GM19455 (cell line): ENCODE results near the gene DCUN1D2.
A peak's percentile ranks its signal among the peaks of the same experiment; 100 is the strongest.
"Not testable (repeated sequence)": the region's sequence is repeated elsewhere in the genome, so short reads cannot be mapped to it uniquely, and the experiment has no call there.

Experiments
- ATAC-seq: cut with Tn5 transposase; IDR thresholded peaks from one replicate; pipeline ENCODE4 v1.9.1; 2021; ENCODE audit not compliant: unreplicated experiment

The DCUN1D2 gene

GRCh38 chr13:113491982-113492381 lies 1.5 kb upstream of the DCUN1D2 start:
- no peak for ATAC-seq

- ATAC-seq = no peak
Measured at GRCh38 chr13:113491418-113491883, 940 bp upstream of the DCUN1D2 start.

DNA sequence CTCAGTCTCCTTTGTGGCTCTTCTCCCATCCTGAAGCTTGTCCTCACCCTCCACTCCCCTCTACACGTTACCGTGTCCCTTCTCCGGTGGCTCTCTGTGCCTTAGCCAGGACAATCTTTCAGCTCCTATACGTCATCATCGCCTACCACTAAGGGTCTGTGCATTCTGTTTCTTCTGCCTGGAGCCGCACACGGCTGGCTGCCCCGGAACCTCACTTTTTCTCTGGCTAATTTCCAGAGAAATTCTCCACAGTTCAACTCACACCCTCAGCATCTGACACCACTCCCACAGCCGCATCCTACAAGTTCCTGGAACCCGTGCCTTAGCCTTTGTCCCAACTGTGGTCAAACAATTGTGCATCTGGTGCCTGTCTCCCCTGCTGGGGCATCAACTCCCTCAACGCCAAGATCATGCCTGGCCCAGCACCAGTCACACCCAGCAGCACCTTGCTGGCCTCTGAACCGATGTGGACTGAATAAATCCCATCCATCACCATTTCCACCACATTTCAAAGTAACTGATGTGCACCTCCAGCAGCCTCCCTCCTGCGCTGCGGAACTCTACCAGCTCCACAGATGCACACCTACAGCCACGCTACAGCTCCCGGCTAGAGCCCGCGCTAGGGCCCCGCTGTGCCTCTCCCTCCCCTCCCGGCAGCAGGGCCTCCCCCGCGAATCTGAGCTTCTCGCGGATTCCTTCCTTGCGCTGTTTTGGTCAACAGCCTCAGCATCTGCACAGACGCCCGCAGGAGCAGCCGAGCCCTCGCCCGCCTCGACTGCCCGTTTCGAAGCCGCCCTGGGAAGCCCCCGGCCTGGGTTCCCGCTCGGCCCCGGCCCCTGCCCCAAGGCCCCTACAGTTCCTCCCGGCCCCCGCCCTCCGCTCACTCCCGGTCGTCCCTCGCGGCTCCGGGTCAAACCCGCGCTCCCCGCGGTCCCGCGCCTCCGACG lies 689 bp downstream of the DCUN1D2 start:
- peak; percentile 34 for ATAC-seq

- ATAC-seq = no peak
Measured at GRCh38 chr13:113489171-113489548, 1.4 kb downstream of the DCUN1D2 start.

DNA sequence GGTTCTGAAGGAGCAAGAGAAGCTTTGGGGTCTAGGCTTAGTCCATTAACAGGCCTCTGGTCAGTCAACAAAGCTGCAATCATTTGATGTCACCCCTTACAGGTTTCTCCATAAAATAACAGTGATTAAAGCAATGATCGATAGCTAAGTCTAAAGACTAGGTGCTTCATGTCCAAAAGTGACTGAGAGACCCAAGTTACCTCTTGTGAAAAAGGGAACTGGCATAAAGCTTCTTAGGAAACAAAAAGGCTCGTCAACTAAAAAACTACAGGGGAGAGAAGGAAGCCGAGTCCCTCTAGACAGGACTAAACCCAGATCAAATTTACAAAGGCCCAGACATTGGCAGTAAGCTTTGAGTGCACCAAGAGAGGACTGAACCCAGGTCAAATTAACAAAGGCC lies 2.2 kb downstream of the DCUN1D2 start:
- ATAC-seq = no peak

DNA sequence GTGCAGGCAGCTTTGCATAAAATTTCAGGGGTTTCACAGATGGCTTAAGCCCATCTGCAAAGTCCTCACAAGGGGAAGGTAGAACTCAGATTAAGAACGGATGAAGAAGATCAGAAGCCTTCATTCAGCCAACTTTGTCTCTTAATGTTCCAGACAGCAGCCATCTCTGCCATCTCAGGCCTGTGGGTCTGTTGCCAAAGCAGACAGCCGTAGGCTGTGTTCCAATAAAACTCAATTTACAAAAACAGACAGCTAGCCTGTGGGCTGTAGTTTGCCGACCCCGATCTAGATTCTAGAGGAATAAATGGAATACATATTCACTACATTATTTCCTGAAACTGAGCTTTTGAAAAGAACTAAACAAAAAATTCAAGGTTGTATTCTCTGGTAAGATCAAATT lies 3.8 kb downstream of the DCUN1D2 start:
- no peak for ATAC-seq

DNA sequence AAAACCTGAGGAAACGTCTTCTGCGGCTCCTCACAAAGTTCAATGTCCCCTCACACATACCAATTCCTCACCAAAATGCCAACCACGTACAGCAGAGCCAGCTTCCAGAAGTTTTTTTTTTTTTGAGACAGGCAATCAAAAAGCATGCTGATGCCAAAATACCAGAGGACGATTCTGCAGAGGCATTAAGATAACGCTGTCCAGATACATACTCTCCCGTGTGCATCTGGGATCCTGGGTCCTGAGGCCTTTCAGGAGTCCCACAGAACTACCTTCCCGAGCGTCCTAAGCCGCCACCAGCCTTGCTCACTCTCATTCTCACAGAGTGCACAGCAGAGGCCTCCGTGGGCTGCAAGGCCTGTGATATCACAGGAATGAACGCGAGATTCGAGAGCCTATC lies 5.0 kb downstream of the DCUN1D2 start:
- no peak for ATAC-seq

DNA sequence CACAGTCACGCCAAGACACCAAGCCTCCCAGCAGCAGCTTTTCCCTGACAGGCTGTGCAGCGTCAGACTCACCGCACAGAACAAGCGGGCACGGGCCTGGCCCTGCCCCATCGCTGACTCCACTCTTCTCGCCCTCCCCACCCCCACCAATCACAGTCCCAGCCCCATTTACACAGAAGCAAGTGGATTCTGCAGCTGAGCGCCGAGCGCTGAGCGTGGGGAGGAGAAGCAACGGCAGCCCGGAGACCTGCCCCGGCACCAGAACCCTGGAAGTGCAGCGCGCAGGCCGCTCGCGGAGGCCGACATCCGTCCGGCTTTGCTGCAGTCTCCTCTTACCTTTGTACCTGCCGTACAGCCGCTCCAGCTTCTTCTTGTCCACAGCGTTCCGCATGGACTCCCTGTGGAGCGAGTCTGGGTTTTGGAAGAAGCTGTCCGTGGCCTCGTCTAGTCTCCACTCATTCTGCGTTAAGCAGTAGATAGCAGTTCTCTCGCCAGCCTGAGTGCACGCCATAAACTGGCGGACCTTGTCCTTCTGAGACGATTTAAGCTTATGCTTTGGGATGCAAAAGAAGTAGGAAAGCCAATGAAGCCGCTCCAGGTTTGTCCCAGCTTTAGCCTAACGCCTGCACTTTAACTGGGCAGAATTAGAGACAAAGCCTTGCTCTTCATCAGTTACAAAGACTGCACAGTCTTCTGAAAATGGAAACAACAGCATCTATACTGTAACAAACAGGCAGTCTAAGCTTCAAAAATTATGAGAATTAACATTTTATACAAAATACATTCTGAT lies 6.8 kb downstream of the DCUN1D2 start:
- no peak for ATAC-seq

DNA sequence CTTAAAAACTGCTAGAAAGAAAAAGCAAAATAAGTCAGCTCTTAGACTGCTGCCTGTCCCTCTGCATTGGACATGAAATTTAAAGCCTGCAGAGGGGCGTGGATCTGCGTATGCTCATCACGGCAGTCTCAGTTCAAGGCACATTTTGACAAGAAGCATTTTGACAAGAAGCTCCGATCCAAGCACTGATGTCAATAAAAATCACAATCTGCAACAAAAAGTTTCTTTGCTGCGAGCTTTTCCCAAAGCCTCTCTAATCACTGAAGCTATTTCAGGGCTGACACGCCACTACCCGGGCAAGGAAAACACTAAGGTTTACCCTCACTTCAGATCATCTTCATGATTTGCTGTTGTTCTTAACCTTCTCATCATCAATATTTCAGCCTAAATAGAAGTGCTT lies 7.4 kb downstream of the DCUN1D2 start:
- ATAC-seq = no peak

GRCh38 chr13:113479179-113479578 lies 11.3 kb downstream of the DCUN1D2 start:
- no peak for ATAC-seq

DNA sequence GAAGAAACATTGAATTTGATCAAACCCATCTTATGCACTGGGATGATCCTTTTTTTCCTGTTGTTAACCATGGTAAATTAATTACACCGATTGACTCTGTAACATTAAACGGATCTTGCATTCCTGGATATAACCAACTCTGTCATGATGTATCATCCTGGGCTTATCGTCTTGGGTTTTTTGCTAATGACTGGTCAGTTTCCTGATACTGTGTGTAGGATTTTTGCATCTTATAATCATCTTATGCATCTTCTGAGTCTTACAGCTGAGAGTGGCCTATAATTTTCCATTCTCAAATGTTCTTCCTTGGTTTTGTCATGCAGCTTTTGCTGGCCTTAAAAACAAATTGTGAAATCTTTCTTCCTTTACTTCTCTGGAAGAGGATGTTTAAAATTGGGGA lies 12.8 kb downstream of the DCUN1D2 start:
- ATAC-seq = no peak

DNA sequence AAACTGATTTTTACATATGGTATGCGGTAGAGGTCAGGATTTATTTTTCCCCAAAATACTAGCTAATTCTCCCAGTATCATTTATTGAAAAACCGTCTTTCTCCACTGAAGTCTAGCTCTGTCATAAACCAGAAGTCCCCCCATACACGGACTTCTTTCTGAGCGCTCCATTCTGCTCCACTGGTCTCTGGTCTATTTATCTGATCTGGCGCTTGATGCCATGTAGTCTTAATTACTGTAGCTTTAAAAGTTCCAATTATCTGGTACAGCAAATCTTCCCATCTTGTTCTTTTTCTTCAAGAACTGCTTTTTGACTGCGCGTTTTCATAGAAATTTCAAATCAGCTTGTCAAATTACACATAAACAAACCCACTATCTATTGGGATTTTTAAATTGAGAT lies 13.7 kb downstream of the DCUN1D2 start:
- ATAC-seq = no peak

GRCh38 chr13:113475911-113476310 lies 14.6 kb downstream of the DCUN1D2 start:
- no peak for ATAC-seq

- no peak for ATAC-seq
Measured at GRCh38 chr13:113475280-113475679, 15.2 kb downstream of the DCUN1D2 start.

- no peak for ATAC-seq
Measured at GRCh38 chr13:113474179-113474578, 16.3 kb downstream of the DCUN1D2 start.

- no peak for ATAC-seq
Measured at GRCh38 chr13:113472355-113473025, 18.0 kb downstream of the DCUN1D2 start.

- ATAC-seq = no peak
Measured at GRCh38 chr13:113471844-113472243, 18.7 kb downstream of the DCUN1D2 start.

DNA sequence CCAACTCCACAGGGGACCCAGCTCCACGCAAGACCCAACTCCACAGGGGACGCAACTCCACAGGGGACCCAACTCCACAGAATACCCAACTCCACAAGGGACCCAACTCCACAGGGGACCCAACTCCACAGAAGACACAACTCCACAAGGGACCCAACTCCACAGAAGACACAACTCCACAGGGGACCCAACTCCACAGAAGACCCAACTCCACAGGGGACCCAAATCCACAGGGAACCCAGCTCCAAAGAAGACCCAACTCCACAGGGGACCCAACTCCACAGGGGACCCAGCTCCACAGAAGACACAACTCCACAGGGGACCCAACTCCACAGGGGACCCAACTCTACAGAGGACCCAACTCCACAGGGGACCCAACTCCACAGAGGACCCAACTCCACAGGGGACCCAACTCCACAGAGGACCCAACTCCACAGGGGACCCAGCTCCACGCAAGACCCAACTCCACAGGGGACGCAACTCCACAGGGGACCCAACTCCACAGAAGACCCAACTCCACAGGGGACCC lies 19.8 kb downstream of the DCUN1D2 start:
- ATAC-seq = not testable (repeated sequence)

GRCh38 chr13:113470073-113470472 lies 20.4 kb downstream of the DCUN1D2 start:
- no peak for ATAC-seq

DNA sequence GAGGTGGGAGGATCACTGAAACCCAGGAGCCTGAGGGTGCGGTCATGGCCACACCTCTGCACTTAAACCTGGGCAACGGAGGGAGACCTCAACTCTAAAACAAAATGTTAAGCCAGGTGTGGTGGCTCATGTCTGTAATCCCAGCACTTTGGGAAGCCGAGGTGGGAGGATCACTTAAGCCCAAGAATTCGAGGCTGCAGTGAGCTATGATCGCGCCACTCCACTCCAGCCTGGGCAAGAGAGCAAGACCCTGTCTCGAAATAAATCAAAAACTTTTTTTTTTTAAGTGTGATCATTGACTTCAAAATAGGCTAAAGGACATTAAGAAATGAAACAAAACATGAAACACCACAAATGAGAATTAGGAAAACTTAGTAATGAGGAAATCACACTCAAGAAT lies 20.9 kb downstream of the DCUN1D2 start:
- no peak for ATAC-seq
